HUES6 (cell line): ENCODE data around the gene ULK4.
"Not testable (repeated sequence)": the region's sequence is repeated elsewhere in the genome, so short reads cannot be mapped to it uniquely, and the experiment has no call there.

Experiments used
- H3K27ac ChIP-seq: 2 replicates; pipeline ENCODE4 v1.7.0; 2013; ENCODE audit warnings: low read depth, mild to moderate bottlenecking, low read length, inconsistent platforms
- H3K27me3 ChIP-seq: 2 replicates; pipeline ENCODE4 v1.6.1; 2013; ENCODE audit warnings: low read length; ENCODE audit not compliant: control insufficient read depth, insufficient read depth
- H3K36me3 ChIP-seq: 2 replicates; pipeline ENCODE4 v1.6.1; 2013; ENCODE audit warnings: low read length; ENCODE audit not compliant: control insufficient read depth, insufficient read depth
- H3K4me1 ChIP-seq: 2 replicates; pipeline ENCODE4 v1.6.1; 2013; ENCODE audit warnings: low read length; ENCODE audit not compliant: control insufficient read depth, insufficient read depth
- H3K4me3 ChIP-seq: 2 replicates; pipeline ENCODE4 v1.5.1; 2013; ENCODE audit warnings: low read depth, low read length
- H3K9ac ChIP-seq: one replicate; pipeline ENCODE4 v1.6.1; 2013; ENCODE audit warnings: mild to moderate bottlenecking, low read length
- H3K9me3 ChIP-seq: 2 replicates; pipeline ENCODE4 v1.6.1; 2013; ENCODE audit warnings: low read depth, low read length; ENCODE audit not compliant: control insufficient read depth, insufficient read depth

The ULK4 gene

DNA sequence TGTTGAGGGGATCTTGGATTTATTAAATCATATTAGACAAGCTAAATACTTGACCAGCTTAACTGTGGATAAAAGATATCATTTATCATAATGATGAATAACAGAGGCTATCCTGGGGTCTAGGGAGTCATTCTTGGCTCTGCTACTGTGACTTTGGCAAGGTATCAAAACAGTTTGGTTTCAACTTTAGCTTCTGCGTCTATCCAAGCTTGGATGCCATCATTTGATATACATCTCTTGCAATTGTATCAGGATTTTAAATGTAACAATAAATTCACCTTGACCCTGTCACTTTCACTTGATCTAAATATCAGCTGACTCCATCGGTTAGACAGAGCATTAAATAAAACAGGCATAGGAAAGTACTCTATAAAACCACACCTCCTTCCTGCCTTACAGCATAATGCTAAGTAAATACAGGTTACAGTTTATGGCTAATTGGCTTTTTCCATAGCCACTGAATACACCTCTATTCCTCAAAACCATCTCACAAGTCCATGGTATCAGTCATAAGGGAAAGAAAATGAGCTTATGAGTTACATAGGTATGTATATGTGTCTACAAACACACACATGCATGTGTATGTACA, 499.7 kb downstream of the ULK4 start:
- Histone ChIP-seq H3K27ac (no peak overlapping the region), H3K4me1 (peaks cover 9% of the 10 kb centered on the region; the same call in 1 of the 2 replicates), H3K4me3 (no peak overlapping the region), H3K9me3 (no peaks in the 10 kb centered on the region), H3K9ac (no peak overlapping the region), H3K27me3 (no peaks in the 10 kb centered on the region), H3K36me3 (no peaks in the 10 kb centered on the region)

DNA sequence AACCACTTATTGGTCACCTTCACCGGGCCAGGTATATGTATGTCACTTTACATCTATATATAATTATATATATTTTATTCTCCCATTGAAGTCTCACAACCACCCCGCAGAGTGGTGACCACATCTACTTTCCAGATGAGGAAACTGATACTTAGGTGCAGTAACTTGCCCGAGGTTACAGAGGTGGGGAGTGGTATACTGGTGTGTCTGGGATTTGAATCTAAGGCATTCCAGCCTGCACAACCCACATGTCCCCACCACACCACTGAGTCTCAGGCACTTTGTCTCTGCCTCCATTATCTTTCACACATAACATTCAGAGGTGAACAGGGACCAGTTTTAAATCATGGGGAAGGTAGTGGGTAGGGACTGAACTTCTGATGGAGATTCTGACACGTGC, 501.2 kb downstream of the ULK4 start:
- no peaks in the 10 kb centered on the region for H3K27me3 ChIP-seq
- H3K27ac ChIP-seq = no peak overlapping the region
- no peak overlapping the region for H3K4me3 ChIP-seq
- no peaks in the 10 kb centered on the region for H3K9me3 ChIP-seq
- H3K36me3 ChIP-seq = no peaks in the 10 kb centered on the region
- no peak overlapping the region for H3K9ac ChIP-seq
- H3K4me1 ChIP-seq = peaks cover 9% of the 10 kb centered on the region; the same call in 1 of the 2 replicates

DNA sequence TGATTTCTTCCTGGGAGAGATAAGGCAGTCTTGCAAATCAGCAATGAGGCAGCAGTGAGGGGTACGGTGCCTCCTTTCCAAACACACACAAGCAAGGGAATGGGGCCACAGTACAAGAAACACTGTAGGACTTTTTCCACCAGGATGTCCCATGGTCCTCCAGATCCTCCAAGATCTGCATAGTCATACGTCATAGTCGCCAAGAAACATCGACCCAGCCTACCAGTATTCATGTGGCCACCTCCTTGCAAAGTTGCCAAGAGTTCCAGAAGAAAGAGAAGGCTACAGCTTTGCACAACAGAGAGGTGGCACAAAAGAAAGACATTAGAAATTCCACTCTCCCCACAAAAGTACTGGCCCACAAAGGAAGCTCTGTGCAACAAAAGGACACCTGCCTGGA, 504.7 kb downstream of the ULK4 start:
- no peaks in the 10 kb centered on the region for H3K36me3 ChIP-seq
- no peak overlapping the region for H3K4me3 ChIP-seq
- H3K27ac ChIP-seq = no peak overlapping the region
- H3K9ac ChIP-seq = no peak overlapping the region
- no peaks in the 10 kb centered on the region for H3K27me3 ChIP-seq
- H3K4me1 ChIP-seq = peaks cover 9% of the 10 kb centered on the region; the same call in 1 of the 2 replicates
- no peaks in the 10 kb centered on the region for H3K9me3 ChIP-seq

DNA sequence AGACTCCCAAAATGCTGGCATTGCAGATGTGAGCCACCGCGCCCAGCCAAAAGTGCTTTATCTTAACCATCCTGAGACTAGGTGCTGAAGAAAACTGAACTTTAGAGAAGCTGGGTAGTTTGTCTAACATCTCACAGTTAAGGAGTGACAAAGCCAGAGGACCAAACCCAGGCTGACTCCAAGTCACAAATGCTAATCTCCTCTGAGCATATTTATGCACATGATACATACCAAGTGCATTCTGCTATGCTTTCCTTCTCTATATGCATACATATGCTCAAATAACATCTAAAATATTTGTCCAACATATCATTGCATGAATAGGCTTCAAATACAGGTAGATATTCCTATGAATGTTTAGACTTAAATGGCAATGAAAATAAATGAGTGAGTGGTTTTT, 505.7 kb downstream of the ULK4 start:
- no peaks in the 10 kb centered on the region for H3K27me3 ChIP-seq
- no peaks in the 10 kb centered on the region for H3K9me3 ChIP-seq
- H3K4me3 ChIP-seq = no peak overlapping the region
- H3K4me1 ChIP-seq = peaks cover 9% of the 10 kb centered on the region; the same call in 1 of the 2 replicates
- H3K27ac ChIP-seq = no peak overlapping the region
- H3K36me3 ChIP-seq = no peaks in the 10 kb centered on the region
- H3K9ac ChIP-seq = no peak overlapping the region

DNA sequence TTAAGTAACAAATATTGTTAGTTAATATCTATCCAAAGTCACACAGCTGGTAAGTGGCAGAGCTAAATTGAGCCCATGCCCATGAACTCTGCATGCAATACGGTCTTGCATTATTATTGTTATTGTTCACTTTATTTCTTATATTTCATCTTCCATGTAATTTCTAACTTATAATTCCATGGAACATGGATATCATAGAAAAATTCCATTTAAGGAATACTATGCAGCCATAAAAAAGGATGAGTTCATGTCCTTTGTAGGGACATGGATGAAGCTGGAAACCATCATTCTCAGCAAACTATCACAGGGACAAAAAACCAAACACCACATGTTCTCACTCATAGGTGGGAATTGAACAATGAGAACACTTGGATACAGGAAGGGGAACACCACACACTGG, 508.3 kb downstream of the ULK4 start:
- H3K27ac ChIP-seq, H3K27me3 ChIP-seq, H3K4me1 ChIP-seq, H3K9me3 ChIP-seq, H3K9ac ChIP-seq, H3K4me3 ChIP-seq, H3K36me3 ChIP-seq: not testable (repeated sequence)

DNA sequence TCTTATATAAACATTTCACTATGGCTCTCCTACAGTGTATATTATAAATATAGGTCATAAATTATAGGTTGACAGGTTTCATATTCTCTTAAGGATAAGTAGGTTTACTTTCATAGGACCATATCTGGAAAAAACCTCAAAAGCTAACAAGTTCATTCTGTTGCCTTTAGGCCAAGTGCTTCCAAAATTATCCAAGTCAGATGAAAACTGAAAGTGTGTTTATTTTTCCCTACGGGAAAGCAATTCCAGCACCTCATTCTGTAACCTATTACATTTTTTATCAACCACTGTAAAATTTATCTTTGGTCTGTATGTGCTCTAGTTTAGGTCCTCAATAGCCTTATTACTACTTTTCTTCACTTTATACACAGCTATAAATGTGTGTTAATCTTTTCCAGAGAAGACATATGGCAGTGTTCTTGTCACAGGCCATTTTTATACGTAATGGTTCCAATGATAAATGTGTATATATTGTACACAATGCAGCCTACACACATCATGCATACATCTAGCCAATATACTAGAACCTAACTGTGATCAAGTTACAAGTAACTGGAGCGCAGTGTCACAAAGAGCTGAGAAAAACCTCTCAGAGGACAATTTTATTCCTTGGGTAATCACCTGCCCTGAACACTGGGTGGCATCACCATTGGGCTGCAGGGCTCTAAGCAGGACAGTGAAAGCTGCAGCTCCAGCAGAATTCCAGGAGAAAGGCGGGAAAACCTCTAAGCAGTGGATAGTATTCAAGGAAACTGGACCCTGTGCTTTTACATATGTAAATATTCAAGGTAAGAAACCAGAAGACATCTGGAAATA, 511.3 kb downstream of the ULK4 start:
- H3K4me3 ChIP-seq = no peak overlapping the region
- no peaks in the 10 kb centered on the region for H3K9me3 ChIP-seq
- no peaks in the 10 kb centered on the region for H3K27me3 ChIP-seq
- no peak overlapping the region for H3K9ac ChIP-seq
- H3K27ac ChIP-seq = no peak overlapping the region
- no peaks in the 10 kb centered on the region for H3K4me1 ChIP-seq
- no peaks in the 10 kb centered on the region for H3K36me3 ChIP-seq

DNA sequence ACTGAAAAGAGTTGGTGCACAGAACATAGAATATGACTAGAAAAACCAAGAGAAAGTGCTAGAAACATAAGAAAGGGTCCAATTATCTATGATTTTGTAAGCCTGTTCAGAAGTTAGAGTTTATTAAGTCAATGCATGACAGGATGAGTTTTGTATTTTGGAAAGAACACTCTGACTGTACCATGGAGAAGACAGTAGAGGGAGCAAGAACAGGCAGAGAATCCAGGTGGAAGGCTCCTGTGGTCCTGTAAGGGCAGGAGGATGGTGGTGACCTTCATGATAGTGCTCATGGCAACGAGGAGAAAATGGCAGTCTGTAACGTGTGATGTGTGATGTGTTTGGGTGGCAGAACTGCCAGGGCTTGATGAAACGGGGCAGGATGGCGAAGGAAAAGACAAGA, 513.5 kb downstream of the ULK4 start:
- no peak overlapping the region for H3K27ac ChIP-seq
- no peaks in the 10 kb centered on the region for H3K27me3 ChIP-seq
- no peaks in the 10 kb centered on the region for H3K36me3 ChIP-seq
- H3K9me3 ChIP-seq = no peaks in the 10 kb centered on the region
- H3K9ac ChIP-seq = no peak overlapping the region
- no peaks in the 10 kb centered on the region for H3K4me1 ChIP-seq
- no peak overlapping the region for H3K4me3 ChIP-seq

DNA sequence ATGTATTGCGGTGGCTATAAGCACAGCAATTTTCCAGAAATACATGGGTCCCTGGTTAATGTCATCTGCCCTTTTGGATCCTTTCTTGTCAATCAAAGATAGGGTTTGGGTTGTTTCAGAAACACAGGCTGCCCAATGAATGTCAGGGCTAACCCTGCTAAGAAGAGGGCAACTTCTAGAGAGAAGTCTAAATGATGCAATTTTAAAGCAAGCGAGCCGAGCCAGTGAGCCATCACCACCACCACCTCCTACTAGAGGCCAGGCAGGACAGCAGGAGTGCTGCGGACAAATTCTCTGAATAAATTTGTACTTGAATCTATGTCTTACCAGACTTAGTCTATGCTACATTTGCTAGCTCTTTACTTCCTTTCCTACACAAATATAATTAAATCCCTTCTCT, 514.2 kb downstream of the ULK4 start:
- no peak overlapping the region for H3K9ac ChIP-seq
- no peaks in the 10 kb centered on the region for H3K36me3 ChIP-seq
- H3K4me1 ChIP-seq = no peaks in the 10 kb centered on the region
- H3K27me3 ChIP-seq = no peaks in the 10 kb centered on the region
- H3K27ac ChIP-seq = no peak overlapping the region
- H3K4me3 ChIP-seq = no peak overlapping the region
- no peaks in the 10 kb centered on the region for H3K9me3 ChIP-seq

DNA sequence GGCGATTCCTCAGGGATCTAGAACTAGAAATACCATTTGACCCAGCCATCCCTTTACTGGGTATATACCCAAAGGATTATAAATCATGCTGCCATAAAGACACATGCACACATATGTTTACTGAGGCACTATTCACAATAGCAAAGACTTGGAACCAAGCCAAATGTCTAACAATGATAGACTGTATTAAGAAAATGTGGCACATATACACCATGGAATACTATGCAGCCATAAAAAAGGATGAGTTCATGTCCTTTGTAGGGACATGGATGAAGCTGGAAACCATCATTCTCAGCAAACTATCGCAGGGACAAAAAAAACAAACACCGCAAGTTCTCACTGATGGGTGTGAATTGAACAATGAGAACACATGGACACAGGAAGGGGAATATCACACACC, 515.6 kb downstream of the ULK4 start:
- H3K27ac ChIP-seq, H3K9me3 ChIP-seq, H3K4me1 ChIP-seq: not testable (repeated sequence)

DNA sequence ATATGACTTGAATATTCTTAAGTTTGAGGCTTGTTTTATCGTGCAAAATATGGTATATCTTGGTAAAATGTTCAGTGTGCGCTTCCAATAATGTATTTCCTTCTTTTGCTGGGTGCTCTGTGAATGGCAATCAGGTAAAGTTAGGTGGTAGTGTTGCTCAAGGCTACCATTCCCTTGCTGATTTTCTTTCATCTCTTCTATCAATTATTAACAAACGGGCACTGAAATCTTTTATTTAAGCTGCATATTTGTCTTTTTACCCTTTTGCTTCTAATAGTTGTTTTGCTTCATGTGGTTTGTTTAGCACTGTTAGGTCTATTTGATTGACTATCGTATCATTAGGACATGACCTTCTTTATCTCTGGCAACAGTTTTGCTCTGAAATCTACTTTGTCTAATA, 520.3 kb downstream of the ULK4 start:
- H3K4me3 ChIP-seq = no peak overlapping the region
- H3K27ac ChIP-seq = no peak overlapping the region
- H3K36me3 ChIP-seq = no peaks in the 10 kb centered on the region
- no peak overlapping the region for H3K9ac ChIP-seq
- H3K9me3 ChIP-seq = no peaks in the 10 kb centered on the region
- no peaks in the 10 kb centered on the region for H3K27me3 ChIP-seq
- H3K4me1 ChIP-seq = peaks cover 13% of the 10 kb centered on the region; the same call in 1 of the 2 replicates

More for the DNA sequence above, 515.6 kb downstream of the ULK4 start:
- not testable (repeated sequence) for H3K9ac ChIP-seq, H3K27me3 ChIP-seq, H3K4me3 ChIP-seq, H3K36me3 ChIP-seq

DNA sequence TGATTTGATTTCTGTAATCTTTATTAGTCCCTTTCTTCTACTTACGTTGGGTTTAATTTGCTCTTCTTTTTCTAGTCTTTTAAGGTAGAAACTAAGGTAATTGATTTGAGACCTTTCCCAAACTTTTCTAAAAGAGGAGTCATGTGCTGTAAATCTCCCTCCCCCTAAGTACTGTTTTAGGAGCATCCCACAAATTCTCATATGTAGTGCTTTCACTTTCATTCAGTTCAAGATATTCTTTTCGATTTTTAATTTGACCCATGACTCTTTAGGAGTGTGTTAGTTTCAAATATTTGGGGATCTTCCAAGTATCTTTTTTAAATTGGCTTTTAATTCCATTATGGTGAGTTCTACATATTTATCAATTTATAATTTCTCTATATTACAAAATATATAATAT, 520.8 kb downstream of the ULK4 start:
- no peak overlapping the region for H3K9ac ChIP-seq
- H3K4me1 ChIP-seq = peaks cover 14% of the 10 kb centered on the region; the same call in 1 of the 2 replicates
- H3K27me3 ChIP-seq = no peaks in the 10 kb centered on the region
- no peaks in the 10 kb centered on the region for H3K9me3 ChIP-seq
- no peak overlapping the region for H3K4me3 ChIP-seq
- no peaks in the 10 kb centered on the region for H3K36me3 ChIP-seq
- no peak overlapping the region for H3K27ac ChIP-seq
